NCI-H128 (cell line): ENCODE results near the gene NTN1.

Experiments
- DNase-seq: peaks from one replicate; lab custom pipeline; 2025; ENCODE audit not compliant: unreplicated experiment; lab: John Stamatoyannopoulos, UW

The NTN1 gene

GRCh38 chr17:9212376-9213302, 191.3 kb downstream of the NTN1 start:
- no peak for DNase-seq

GRCh38 chr17:9213303-9213640, 192.0 kb downstream of the NTN1 start:
- no peak for DNase-seq

DNA sequence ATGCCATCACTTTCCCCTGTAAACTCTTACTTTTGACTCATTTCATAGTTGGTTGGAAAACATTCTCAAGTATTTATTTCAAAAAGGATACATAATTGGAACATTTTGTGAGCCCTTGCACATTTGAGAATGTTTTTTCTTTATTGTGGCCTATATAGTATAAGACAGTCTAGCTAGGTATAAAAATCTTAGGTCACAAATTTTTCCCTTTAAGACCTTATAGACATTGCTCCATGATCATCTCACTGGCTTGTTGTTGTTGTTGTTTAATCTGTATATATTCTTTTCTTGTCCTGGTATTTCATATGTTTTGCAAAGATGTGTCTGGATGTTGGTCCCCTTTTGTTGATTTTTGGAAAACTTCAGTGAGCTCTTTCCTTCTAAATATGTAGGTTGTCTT, 194.2 kb downstream of the NTN1 start:
- DNase-seq, result no peak

GRCh38 chr17:9217151-9218056, 196.1 kb downstream of the NTN1 start:
- no peak for DNase-seq

- DNase-seq, result no peak
These were observed 196.8 kb downstream of the NTN1 start for GRCh38 chr17:9218064-9218635.

GRCh38 chr17:9218911-9219310, 197.6 kb downstream of the NTN1 start:
- no peak for DNase-seq

DNA sequence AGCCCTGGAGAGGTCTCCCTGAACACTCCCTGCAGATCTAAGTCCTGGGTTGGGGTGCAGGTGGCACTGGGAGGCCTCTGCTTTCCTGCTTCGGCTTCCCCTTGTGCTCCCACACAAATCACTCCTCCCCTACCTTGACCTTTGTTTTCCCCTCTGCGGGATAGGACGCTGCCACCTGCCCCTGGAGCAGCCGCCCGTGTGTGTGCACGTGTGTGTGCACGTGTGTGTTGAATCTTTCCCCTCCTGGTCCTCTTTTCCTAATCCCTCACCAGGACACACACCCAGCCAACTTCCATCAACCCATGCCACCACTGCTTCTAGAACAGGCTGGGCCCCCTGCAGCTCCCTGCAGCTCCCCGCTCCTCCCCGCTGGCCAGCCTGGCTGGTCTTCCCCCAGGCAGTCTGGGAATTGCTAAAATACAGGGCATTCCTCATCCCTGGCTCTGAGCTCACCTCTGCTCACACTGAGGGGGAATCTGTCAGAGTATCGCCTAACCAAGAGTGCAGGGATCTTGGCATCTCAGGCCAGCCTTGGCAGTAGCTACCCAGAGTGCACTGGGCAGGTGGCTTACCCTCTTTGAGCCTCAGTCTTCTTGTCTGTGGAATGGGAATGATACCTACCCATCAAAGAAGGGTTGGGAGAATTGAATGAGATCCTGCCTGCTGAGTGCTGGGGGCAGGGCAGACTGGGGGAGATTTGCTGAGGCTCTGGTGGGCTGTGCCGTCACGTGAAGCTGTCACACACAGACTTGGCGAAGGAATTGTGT, 198.5 kb downstream of the NTN1 start:
- no peak for DNase-seq

DNA sequence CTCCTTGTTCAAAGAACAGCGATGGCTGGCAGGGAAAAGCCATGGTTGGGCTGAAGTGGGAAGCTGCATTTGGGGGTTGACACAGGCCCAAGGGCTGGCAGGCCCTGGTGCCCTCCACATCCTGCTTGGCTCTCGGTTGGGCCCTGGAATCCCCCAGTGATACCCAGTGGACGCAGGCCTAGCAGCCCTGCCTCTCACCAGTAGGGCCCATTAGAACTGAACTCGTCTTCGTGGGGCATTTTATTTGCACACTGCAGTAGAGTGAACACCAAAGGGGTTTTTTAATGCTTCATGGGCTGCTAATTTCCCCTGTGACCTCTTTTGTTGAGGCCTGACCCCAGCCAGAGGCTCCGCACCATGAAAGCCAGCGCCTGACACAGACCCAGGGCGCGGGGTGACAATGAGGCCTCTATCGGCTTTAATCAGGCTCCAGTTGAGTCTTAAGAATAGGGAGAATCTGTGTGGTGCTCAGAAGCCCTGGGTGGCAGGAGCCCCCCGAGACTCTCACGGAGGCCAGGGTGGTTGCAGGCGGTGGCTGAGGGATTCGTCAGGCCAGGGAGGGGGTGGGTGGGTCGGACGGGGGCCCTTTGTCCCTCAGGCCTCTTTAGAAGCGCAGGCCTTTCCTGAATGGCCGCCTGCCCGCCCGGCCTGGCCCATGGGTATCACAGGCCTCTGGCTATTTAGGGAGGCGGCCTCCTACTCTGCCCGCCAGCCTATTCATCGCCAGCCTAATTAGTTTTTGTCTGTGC, 199.3 kb downstream of the NTN1 start:
- no peak for DNase-seq

GRCh38 chr17:9221147-9221921, 200.0 kb downstream of the NTN1 start:
- no peak for DNase-seq

GRCh38 chr17:9221922-9222180, 200.5 kb downstream of the NTN1 start:
- DNase-seq, result no peak

DNA sequence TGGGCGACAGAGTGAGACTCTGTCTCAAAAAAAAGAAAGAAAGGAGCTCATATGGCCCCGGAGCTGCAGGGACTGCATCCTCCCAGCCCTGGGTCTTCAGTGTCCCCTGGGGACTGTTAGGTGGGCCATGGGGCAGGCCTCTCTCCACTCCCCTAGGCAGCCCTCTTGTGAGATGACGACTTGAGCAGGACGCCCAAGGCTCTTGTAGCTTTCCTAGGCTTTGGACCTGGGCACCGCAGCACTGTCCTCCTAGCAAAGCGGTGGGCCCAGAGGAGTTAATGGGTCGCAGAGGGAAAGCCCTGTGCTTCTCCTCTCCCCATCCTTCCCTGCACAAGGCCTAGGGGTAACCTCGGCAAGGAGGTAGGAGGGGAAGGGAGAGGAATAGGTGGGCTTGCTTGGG, 202.2 kb downstream of the NTN1 start:
- DNase-seq, result no peak

DNA sequence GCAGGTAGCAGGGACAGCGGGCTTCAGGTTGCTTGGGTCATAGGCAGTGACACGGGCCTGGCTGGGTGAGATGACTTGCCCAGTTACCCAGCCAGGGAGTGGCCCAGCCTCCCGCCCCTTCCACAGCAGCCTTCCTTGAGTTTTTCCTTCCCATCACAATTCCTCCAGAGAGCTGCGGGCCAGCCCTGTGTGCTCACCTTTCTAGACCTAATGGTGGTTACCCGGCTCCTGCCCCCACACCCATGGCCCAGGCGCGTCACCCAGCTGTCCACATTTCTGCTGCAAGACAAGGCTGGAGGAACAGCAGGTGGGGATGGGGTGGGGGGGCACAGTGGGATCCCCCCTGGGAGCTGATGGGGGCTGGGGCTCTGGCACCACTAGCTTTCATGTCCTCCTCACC, 203.2 kb downstream of the NTN1 start:
- no peak for DNase-seq

GRCh38 chr17:9225305-9226101, 204.2 kb downstream of the NTN1 start:
- DNase-seq, result no peak

DNA sequence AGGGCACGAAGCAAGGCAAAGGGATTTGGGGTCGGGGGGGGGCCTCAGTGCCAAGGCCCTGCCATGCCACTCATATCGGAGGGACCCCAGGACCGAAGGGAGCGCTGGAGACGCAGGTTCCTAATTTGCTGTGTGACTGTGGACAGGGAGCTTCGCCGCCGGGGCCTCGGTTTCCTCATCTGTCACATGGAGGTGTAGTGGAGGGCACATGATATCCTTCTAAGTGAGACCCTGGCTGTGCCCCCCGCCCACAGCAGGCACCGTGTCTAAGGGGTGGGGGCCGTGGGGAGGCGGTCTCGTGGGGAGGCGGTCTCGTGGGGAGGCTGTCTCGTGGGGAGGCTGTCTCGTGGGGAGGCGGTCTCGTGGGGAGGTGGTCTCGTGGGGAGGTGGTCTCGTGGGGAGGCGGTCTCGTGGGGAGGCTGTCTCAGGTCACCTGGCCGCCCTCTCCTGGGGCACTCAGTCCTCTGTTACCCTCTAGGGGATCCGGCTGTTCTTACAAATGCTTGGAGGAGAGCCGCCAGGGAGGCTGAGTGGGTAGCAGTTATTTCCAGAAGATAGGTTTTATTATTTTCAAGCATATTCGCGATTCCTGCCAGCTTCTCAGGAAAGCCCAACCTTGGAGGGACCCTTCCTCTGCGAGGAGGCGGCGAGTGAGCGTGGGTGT, 205.0 kb downstream of the NTN1 start:
- no peak for DNase-seq

GRCh38 chr17:9226794-9227135, 205.5 kb downstream of the NTN1 start:
- no peak for DNase-seq

GRCh38 chr17:9227819-9228407, 206.6 kb downstream of the NTN1 start:
- DNase-seq, result no peak

DNA sequence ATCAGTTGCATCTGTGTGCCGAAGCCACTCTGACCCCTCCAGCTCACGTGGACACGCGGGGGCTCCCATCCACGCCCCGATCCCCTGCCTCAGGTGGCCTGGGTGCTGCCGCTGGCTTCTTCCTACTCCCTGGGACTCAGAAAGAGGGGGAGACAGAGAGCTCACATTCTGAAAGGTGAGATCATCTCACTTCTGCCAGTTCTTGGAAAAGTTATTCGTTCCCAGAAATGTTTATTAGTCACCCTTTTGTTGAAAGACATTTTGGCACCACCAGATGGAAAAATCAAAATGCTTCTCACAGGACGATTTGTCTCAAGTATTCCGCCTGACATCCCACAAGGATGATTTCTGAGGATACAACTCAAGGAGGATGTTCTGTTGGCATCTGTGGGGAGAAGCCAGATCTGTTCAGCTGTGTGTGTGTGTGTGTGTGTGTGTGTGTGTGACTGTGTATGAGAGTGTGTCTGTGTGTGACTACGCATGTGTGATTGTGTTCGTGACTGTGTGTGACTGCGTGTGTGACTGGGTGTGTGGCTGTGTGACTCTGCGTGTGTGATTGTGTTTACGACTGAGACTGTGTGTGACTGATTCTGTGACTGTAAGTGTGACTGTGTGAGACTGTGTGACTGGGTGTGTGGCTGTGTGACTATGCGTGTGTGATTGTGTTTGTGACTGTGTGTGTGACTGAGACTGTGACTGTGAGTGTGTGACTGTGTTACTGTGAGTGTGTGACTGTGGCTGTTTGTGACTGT, 207.3 kb downstream of the NTN1 start:
- DNase-seq, result no peak
